HG02678 (cell line): ENCODE measurements around the gene PEX14.

Experiments
- ATAC-seq: cut with Tn5 transposase; IDR thresholded peaks from one replicate; pipeline ENCODE4 v1.9.1; 2021; ENCODE audit warnings: mild to moderate bottlenecking, moderate library complexity; ENCODE audit not compliant: unreplicated experiment

The PEX14 gene

DNA sequence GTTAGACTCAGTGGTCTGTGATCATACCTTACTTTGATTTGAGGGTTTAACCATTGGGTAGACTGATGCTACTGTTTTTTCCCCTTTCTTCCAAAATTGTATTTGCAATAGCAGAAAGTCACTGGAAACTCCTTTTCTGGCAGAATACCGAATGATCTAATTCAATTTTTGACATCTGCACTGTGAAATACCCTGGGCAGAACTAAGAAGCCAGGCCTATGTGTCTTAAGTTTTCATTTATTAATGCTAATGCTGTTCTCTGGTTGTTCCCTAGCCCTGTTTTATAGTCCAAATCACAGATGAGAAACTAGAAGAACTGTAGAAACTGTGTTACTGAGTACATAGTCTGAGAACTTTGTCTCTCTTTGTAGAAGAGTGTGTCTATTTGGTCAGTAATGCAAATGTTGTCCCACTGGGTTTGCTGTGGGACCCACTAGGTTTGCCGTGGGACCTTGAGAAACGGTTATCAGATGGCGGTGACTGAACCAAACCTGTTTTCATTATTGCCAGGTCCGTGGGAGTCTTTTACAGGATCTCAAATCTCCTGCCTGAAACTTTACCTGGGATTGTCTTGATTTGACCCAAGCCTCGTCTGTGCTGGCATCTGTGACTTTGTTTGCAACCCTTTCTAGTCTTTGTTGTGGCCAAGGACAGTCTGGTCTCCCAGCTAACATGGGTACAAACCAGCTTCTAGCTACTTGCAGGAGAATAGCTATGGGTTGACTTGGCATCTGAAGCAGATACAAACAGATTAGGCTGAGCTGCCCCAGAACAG is 41.4 kb downstream of the PEX14 start:
- ATAC-seq: no peak

- ATAC-seq: no peak
These were observed 42.4 kb downstream of the PEX14 start for GRCh38 chr1:10516925-10517676.

DNA sequence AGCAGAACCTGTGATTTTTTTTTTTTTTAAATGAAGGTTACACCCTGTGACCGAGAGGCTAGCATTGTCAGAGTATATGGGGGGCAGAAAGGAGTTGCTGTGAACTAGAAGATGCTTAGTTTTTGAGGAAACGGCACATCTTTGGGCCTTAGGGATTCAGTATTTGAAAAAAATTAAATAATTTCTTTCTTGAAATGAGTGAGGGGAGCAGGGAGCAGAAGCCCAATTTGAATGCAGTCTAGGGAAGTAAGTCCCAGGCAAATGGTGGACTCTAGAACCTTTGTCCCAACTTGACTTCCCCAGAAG is 42.9 kb downstream of the PEX14 start:
- no peak for ATAC-seq

- ATAC-seq: no peak
These were observed 44.3 kb downstream of the PEX14 start for GRCh38 chr1:10519016-10519417.

DNA sequence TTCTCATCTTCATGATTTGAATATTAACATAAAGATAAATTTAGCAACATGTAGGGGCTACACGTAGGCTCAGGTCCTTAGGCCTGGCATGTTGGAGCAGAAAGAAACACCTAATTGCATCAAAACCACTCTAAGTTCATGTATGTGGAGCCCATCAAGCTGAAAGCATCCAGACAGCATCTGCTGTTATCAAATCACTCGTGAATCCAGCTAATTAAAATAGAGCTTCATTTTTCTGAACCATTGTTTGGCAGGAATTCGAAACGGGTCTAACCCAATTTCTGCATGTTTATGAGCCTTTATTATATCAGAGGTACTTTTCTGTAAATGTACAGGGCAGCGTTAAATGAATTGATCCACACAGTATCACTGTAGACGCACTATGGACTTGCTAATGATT is 45.7 kb downstream of the PEX14 start:
- ATAC-seq: no peak

GRCh38 chr1:10520952-10521351 is 46.2 kb downstream of the PEX14 start:
- no peak for ATAC-seq

DNA sequence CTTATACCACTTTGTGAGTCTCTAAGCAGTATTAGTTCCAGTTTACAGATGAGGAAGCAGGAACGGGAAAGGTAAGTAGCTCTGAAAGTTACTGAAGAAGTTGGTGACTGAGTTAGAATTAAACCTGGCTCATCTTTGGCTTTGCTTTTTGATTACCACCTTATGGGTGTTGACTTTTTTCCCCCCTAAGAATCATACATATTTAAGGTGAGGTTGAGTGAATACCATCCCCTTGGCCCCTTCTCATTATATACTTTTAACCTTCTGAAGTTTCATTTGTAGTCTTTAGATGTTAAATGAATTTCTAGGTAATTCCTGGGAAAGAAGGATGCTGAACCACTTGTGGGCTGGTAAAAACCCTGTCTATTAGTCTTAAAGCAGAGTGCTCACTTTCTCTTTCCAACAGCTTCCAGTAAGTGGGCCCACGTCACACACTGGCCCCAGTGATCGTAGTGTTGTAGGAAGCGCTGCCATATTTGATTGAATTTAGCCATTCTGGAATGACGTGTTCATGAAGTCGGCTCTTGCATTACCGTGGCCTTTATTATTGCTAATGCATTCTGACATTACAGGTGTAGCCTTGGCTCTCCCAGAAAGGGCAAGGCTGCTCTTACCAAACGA is 46.9 kb downstream of the PEX14 start:
- no peak for ATAC-seq

GRCh38 chr1:10522322-10522860 is 47.6 kb downstream of the PEX14 start:
- no peak for ATAC-seq

DNA sequence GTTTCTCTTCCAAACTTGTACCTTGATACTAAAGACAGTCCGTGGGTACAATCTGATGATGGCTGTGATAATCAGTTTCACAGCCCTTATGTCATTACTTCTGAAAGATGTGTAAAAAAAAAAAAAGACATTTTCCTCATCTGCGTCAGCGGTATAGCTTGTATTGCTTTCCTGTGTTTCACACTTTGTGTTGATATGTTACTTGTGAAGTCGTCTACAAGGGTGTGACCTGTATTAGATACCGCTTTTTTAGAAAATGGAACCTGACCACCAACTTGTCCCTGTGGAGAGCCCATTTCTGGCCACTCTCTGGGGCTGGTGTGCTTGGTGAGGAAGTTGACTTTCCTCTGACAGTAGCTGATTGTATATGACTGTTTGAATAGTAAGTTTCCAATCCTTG is 50.5 kb downstream of the PEX14 start:
- no peak for ATAC-seq

DNA sequence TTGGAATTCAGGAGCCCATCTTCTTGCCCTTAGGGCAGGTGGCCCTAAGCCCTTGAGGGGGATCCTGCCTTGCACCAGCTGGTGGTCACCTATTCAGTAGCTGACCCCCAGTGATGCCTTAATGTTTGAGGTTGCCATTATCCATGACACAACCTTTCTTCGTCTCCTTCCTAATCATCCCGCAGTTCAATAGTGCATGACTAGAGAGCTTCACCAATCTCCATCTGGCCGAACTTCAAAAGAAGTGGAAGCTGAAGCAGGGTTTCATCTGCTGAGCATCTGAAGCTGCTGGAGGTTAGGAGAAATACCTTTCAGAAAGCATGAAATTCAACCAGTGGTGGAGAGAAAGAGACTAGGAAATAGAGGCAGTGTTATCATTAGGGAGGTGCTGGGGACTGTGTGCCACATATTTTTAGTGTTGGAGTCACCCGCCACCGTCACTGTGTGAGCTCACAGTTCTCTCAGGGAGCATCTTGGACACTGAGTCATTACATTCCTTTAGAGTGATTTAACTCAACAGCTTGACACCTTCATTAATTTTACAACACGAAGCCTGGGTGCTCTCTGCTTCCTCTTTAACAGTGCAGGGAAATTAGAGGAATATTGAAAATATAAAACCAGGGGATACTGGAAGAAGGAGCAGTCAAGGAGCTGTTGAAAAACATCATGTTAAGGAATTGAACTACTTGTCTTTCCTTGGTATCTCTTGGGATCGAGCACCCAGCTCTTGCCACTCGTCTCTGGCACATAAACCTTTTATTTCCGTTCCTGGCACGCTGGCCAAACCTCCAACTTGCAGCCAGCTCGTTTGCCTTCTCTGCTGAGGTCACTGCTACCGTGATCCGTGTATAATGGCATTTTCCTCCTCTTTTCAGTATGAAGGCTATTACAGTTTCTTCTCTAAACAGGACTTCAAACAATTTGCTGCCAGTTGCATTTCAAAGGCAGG is 53.6 kb downstream of the PEX14 start:
- ATAC-seq: no peak

DNA sequence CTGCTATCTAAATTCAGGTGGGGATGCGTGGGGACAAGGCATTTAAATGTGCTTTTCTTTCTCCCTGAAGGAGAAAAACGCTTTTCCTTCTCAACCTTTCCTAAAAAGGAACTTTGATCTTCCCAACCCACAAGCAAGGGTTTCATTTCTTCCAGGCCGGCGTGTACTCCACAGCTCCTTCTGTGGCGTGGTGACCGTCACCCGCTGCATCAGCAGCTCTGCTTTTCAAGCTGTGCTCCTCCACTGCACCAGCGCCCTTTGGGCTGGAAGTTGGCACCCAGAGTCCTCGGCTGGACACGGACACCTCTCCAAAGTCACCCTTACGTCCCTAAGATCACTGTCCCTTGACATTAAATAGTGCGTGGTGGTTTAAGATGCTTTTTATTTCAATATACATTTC is 54.3 kb downstream of the PEX14 start:
- ATAC-seq: no peak

- no peak for ATAC-seq
These were observed 55.0 kb downstream of the PEX14 start for GRCh38 chr1:10529765-10530164.

DNA sequence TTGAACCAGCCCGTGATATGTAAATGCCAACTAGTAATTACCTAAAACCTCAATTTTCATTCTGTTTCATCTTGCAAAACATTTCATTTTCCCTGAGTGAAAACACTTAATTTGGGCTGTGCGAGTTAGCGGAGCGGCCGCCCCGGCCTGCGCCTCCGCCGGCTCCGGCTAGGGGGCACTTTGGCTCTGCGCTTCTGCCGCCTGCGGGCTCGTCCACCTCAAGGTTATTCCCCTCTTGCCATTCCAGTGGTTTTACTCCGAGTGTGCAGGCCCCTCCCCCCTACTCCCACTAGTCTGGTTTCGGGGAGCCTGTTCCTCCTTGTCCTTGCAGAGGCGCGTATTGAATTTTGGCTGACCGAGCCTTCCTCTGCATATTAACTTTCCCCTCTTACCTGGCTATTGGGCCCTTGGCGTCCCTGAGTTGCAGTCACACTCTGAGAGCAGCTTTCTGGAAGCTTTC is 55.6 kb downstream of the PEX14 start:
- no peak for ATAC-seq

DNA sequence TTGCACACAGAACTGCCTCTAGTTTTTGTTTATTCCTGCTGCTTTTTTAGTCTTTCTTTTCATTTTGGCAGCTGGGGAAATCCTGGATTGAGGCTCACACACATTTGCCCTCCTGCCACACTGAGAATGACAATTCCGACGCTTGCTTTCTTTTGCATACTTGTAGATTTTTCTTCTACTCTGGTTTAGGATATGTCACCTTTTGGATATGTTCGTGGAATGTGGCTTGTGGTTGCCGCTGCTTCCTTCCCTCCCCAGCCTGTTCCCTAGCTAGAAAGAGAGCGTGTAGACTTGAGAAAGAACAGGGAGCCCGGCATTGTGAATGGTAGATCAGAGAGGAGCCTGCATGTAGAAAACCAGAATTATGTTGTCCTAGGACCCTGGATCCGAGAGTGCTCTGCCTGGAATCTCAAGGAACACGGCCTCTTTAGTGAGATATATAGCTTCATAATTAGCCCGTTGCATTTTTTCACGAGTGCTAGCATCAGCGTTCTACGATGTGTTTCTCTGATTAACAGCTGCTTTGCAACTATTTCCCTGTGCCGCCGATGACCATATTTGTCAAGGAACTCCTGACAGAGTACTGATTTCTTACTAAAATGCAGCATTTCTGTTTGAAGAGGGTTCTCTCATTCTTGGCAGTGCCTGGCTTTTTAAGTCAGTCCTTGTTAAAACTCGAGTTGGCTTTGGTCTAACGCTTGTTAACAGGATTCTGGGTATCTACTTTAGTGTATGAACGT is 56.2 kb downstream of the PEX14 start:
- no peak for ATAC-seq

DNA sequence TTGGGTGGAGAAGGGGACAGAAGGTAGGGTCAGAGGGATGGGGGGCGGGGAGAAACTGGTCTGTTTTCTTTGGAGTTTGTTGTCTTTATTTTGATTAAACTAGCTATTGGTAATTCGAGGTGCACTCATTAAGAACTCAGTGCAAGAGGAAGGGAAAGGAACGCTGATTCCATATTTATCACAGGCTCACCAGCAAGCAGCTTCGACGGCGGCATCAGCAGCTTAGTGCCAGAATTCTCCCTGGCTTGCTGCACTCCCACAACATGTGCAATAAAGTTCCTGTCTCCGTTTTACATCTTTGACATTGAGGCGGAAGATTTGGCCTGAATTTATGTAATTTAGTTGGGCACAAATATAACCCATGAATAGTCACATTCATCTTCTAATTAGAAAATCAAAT is 57.6 kb downstream of the PEX14 start:
- ATAC-seq: no peak

GRCh38 chr1:10534519-10534918 is 59.8 kb downstream of the PEX14 start:
- ATAC-seq: no peak

- no peak for ATAC-seq
These were observed 61.5 kb downstream of the PEX14 start for GRCh38 chr1:10536133-10536770.

- ATAC-seq: no peak
These were observed 62.5 kb downstream of the PEX14 start for GRCh38 chr1:10537082-10537766.
